Measurements from ENCODE around the gene TRDMT1. TPM values are rescaled to one million over a fixed set of nuclear protein-coding genes. Genes with fewer than 3 reads are reported as not detected.
"Not testable (repeated sequence)": the region's sequence is repeated elsewhere in the genome, so short reads cannot be mapped to it uniquely, and the experiment has no call there.

TRDMT1 gene
- total RNA-seq, 1 donor from 2014 or later = 9.1 TPM

- intact Hi-C loops (cut with micrococcal nuclease) = no loop called here
Observed at GRCh38 chr10:17143055-17143690, 58.3 kb downstream of the TRDMT1 start.

GRCh38 chr10:17141504-17142229 is 59.8 kb downstream of the TRDMT1 start:
- intact Hi-C loops (cut with micrococcal nuclease) = no loop called here

- intact Hi-C loops (cut with micrococcal nuclease) = no loop called here
Observed at GRCh38 chr10:17140386-17140761, 61.1 kb downstream of the TRDMT1 start.

GRCh38 chr10:17138460-17139042 is 62.9 kb downstream of the TRDMT1 start:
- intact Hi-C loops (cut with micrococcal nuclease) = no loop called here

GRCh38 chr10:17134737-17135260 is 66.7 kb downstream of the TRDMT1 start:
- intact Hi-C loops (cut with micrococcal nuclease) = no loop called here

GRCh38 chr10:17134282-17134681 is 67.2 kb downstream of the TRDMT1 start:
- intact Hi-C loops (cut with micrococcal nuclease) = no loop called here

- intact Hi-C loops (cut with micrococcal nuclease) = no loop called here
Observed at GRCh38 chr10:17129741-17130140, 71.7 kb downstream of the TRDMT1 start, which contains the start of gene CUBN. TSS of gene CUBN (minus strand) at chr10:17129811. CDS start at chr10:17129765, 46 bp downstream.

GRCh38 chr10:17128261-17128660 is 73.2 kb downstream of the TRDMT1 start:
- intact Hi-C loops (cut with micrococcal nuclease) = no loop called here

GRCh38 chr10:17126327-17126726 is 75.1 kb downstream of the TRDMT1 start:
- intact Hi-C loops (cut with micrococcal nuclease) = no loop called here

- intact Hi-C loops (cut with micrococcal nuclease) = no loop called here
Observed at GRCh38 chr10:17125206-17125893, 76.1 kb downstream of the TRDMT1 start.

GRCh38 chr10:17123961-17124360 is 77.5 kb downstream of the TRDMT1 start:
- intact Hi-C loops (cut with micrococcal nuclease) = no loop called here

GRCh38 chr10:17122726-17123661 is 78.5 kb downstream of the TRDMT1 start:
- intact Hi-C loops (cut with micrococcal nuclease) = no loop called here

- intact Hi-C loops (cut with micrococcal nuclease) = no loop called here
Observed at GRCh38 chr10:17122052-17122451, 79.4 kb downstream of the TRDMT1 start.

- intact Hi-C loops (cut with micrococcal nuclease) = no loop called here
Observed at GRCh38 chr10:17120694-17121093, 80.8 kb downstream of the TRDMT1 start.

- intact Hi-C loops (cut with micrococcal nuclease) = no loop called here
Observed at GRCh38 chr10:17119845-17120244, 81.6 kb downstream of the TRDMT1 start.

GRCh38 chr10:17116193-17116592 is 85.3 kb downstream of the TRDMT1 start:
- intact Hi-C loops (cut with micrococcal nuclease) = no loop called here

GRCh38 chr10:17115683-17116082 is 85.8 kb downstream of the TRDMT1 start:
- intact Hi-C loops (cut with micrococcal nuclease) = no loop called here

- intact Hi-C loops (cut with micrococcal nuclease) = not testable (repeated sequence)
Observed at GRCh38 chr10:17114878-17115444, 86.5 kb downstream of the TRDMT1 start.

GRCh38 chr10:17113889-17114540 is 87.5 kb downstream of the TRDMT1 start:
- intact Hi-C loops (cut with micrococcal nuclease) = no loop called here

- intact Hi-C loops (cut with micrococcal nuclease) = no loop called here
Observed at GRCh38 chr10:17113346-17113745, 88.1 kb downstream of the TRDMT1 start.

All from T-helper 1 cell treated with Interleukin-12 subunit alpha and Interleukin-12 subunit beta and Interleukin-4 antibody, amounts not matched to agents 30 ng/mL and 1 ng/mL, for 36 hours (primary cell).